Transverse colon (tissue), 4 donors: ENCODE results near the gene PNKD.

Source experiments
- EP300 ChIP-seq: sonication (generic); formaldehyde crosslinking; IDR thresholded peaks from one replicate; pipeline ENCODE4 v1.6.1; 2017; ENCODE audit warnings: antibody characterized with exemption, low read depth
- POLR2A ChIP-seq: fragments of 450-650 bp; IDR thresholded peaks from one replicate; pipeline ENCODE4 v1.6.1; 2016; ENCODE audit warnings: antibody characterized with exemption, mild to moderate bottlenecking, moderate library complexity
- POLR2AphosphoS5 ChIP-seq, 3 donors: sonication (generic); formaldehyde crosslinking; IDR thresholded peaks; one replicate each; pipeline ENCODE4 v1.6.1; 2016; ENCODE audit warnings: antibody characterized with exemption in 3 of 3
- TF ChIP-seq, protein P1 (sequence below), 5 experiments: fragments of 200-600 bp in 3 of 5; fragments of 450-650 bp in 2 of 5; sonication (generic) in 3 of 5; IDR thresholded peaks; 1 replicate in 2 of 5; 2 replicates in 3 of 5; pipeline ENCODE4 v1.5.1; 2016 to 2017; ENCODE audit warnings: antibody characterized with exemption in 5 of 5, inconsistent platforms in 3 of 5, mild to moderate bottlenecking in 2 of 5, moderate library complexity in 1 of 5

DNA sequence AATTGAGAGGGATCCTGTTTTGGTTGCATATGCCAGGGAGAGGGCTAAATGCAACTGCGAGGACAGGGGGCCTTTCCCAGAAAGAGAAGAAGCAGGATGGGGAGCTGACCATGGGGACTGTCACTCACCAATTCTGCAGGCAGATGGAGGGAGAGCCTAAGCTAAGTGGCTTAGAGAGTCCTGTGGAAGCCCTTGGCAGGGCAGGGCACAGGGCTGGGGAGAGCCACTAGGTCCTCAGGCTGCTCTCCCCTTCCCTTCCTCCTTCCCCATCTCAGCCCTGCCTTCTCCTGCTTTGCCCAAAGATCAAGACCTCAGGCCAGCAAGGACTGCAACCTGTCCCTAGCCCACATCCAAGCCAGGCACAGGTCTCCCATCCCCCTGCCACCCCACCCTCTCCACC lies 62.0 kb downstream of the PNKD start:
- TF ChIP-seq, protein P1, sequence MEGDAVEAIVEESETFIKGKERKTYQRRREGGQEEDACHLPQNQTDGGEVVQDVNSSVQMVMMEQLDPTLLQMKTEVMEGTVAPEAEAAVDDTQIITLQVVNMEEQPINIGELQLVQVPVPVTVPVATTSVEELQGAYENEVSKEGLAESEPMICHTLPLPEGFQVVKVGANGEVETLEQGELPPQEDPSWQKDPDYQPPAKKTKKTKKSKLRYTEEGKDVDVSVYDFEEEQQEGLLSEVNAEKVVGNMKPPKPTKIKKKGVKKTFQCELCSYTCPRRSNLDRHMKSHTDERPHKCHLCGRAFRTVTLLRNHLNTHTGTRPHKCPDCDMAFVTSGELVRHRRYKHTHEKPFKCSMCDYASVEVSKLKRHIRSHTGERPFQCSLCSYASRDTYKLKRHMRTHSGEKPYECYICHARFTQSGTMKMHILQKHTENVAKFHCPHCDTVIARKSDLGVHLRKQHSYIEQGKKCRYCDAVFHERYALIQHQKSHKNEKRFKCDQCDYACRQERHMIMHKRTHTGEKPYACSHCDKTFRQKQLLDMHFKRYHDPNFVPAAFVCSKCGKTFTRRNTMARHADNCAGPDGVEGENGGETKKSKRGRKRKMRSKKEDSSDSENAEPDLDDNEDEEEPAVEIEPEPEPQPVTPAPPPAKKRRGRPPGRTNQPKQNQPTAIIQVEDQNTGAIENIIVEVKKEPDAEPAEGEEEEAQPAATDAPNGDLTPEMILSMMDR (IDR thresholded peaks at IDR 0.05) = no peak
- TF ChIP-seq POLR2A (no peak), EP300 (no peak), POLR2AphosphoS5 (IDR thresholded peaks at IDR 0.05) (no peak)
